Common myeloid progenitor, CD34-positive (primary cell): ENCODE data around the gene ANKS4B.
A peak's percentile ranks its signal among the peaks of the same experiment; 100 is the strongest.

Experiments used
- CTCF ChIA-PET: fragments of 350-600 bp; sonication (Branson Sonifier 250); formaldehyde crosslinking; loops from one replicate; lab custom pipeline; 2021; ENCODE audit warnings: antibody characterized with exemption; lab: Charles Lee
- POLR2A ChIA-PET: fragments of 350-600 bp; sonication (Branson Sonifier 250); formaldehyde crosslinking; loops from one replicate; lab custom pipeline; 2021; ENCODE audit warnings: antibody characterized with exemption; lab: Charles Lee
- DNase-seq, 3 donors: peaks; one replicate each; pipeline versions ENCODE4 v3.0.0 to v3.0.0-alpha.2; 2013
- H3K27ac ChIP-seq, 2 experiments: 1 replicate in 1 of 2; 2 replicates in 1 of 2; pipeline ENCODE4 v1.7.0; 2013; ENCODE audit warnings: inconsistent platforms in 2 of 2, low read length in 2 of 2, mild to moderate bottlenecking in 2 of 2, low read depth in 1 of 2, moderate library complexity in 1 of 2; ENCODE audit not compliant: severe bottlenecking in 2 of 2, insufficient read depth in 1 of 2, poor library complexity in 1 of 2
- H3K27me3 ChIP-seq, 5 experiments: replicated peaks in 2 of 5; 1 replicate in 3 of 5; 2 replicates in 2 of 5; pipeline versions ENCODE4 v1.6.1 to v1.7.0; 2013; ENCODE audit warnings: low read length in 4 of 5, mild to moderate bottlenecking in 2 of 5, moderate library complexity in 2 of 5, inconsistent platforms in 1 of 5; ENCODE audit not compliant: insufficient read depth in 5 of 5, control insufficient read depth in 4 of 5
- H3K36me3 ChIP-seq, 4 experiments: 1 replicate in 2 of 4; 2 replicates in 2 of 4; pipeline versions ENCODE4 v1.6.1 to v1.7.0; 2013; ENCODE audit warnings: low read length in 3 of 4, control low read depth in 1 of 4, mild to moderate bottlenecking in 1 of 4; ENCODE audit not compliant: control insufficient read depth in 4 of 4, insufficient read depth in 4 of 4
- H3K4me1 ChIP-seq, 4 experiments: 1 replicate in 3 of 4; 2 replicates in 1 of 4; pipeline versions ENCODE4 v1.6.1 to v1.7.1; 2013; ENCODE audit warnings: low read length in 3 of 4, mild to moderate bottlenecking in 3 of 4, control low read depth in 1 of 4, inconsistent platforms in 1 of 4, moderate library complexity in 1 of 4; ENCODE audit not compliant: control insufficient read depth in 4 of 4, insufficient read depth in 4 of 4; ENCODE audit errors: control extremely low read depth in 1 of 4
- H3K4me3 ChIP-seq, 7 experiments: 1 replicate in 4 of 7; 2 replicates in 3 of 7; pipeline versions ENCODE4 v1.5.1 to v1.7.0; 2013; ENCODE audit warnings: mild to moderate bottlenecking in 7 of 7, low read length in 6 of 7, moderate library complexity in 6 of 7, inconsistent platforms in 2 of 7, low read depth in 2 of 7, control low read depth in 1 of 7; ENCODE audit not compliant: insufficient read depth in 4 of 7, control insufficient read depth in 1 of 7; ENCODE audit errors: extremely low read depth in 1 of 7
- H3K9me3 ChIP-seq, 5 experiments: 1 replicate in 4 of 5; 2 replicates in 1 of 5; pipeline versions ENCODE4 v1.6.1 to v1.7.1; 2013; ENCODE audit warnings: low read length in 4 of 5, mild to moderate bottlenecking in 2 of 5, inconsistent platforms in 1 of 5, low read depth in 1 of 5, moderate library complexity in 1 of 5; ENCODE audit not compliant: control insufficient read depth in 4 of 5, insufficient read depth in 2 of 5; ENCODE audit errors: control extremely low read depth in 1 of 5
- WGBS: methylation state at CpG from one replicate; pipeline ENCODE4 v1.1.5; 2013; ENCODE audit not compliant: insufficient coverage; 5-methylcytosine and 5-hydroxymethylcytosine counted together

Gene ANKS4B

DNA sequence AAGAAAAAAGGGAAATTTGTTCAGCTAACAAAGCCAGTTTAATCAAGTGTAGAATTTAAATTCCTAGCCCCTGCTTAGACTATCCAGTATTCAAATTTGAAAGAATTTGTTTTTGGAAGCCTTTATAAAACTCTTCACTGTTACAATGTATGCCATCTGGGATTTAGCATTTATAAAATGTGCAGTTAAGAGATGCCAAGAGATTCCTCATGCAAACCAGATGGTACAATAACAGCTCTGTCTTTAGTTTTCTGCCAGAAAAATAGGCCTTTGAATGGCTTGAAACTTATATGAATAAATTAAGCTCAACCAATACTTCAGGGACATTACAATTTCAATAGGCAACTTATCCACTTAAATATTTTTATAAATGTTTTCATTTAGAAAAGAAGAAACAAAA lies 6.8 kb upstream of the ANKS4B start:
- Histone ChIP-seq H3K4me3 (no peak overlapping the region), H3K27me3 (peaks cover 2 to 16% (median 12%) of the 10 kb centered on the region in 5 experiments), H3K27ac (no peak overlapping the region), H3K4me1 (no peaks in the 10 kb centered on the region), H3K36me3 (no peaks in the 10 kb centered on the region), H3K9me3 (no peaks in the 10 kb centered on the region)
- ChIA-PET POLR2A (no interaction called here), CTCF (no interaction called here)
- DNase-seq: no peak

GRCh38 chr16:21227866-21228265 lies 5.6 kb upstream of the ANKS4B start:
- H3K27ac ChIP-seq: no peak overlapping the region

GRCh38 chr16:21228361-21228872 lies 5.1 kb upstream of the ANKS4B start:
- peaks cover 2 to 11% (median 10%) of the 10 kb centered on the region in 5 experiments for H3K27me3 ChIP-seq
- H3K27ac ChIP-seq: no peak overlapping the region
- CTCF ChIA-PET: no interaction called here
- no peaks in the 10 kb centered on the region for H3K4me1 ChIP-seq
- WGBS: 100% methylated on average over 1 of the region's 2 CpGs
- DNase-seq: no peak
- H3K4me3 ChIP-seq: no peak overlapping the region
- no peaks in the 10 kb centered on the region for H3K36me3 ChIP-seq
- POLR2A ChIA-PET: no interaction called here
- H3K9me3 ChIP-seq: no peaks in the 10 kb centered on the region

More at GRCh38 chr16:21227866-21228265, 5.6 kb upstream of the ANKS4B start:
- POLR2A ChIA-PET: no interaction called here
- DNase-seq: no peak
- Histone ChIP-seq H3K36me3 (no peaks in the 10 kb centered on the region), H3K4me1 (no peaks in the 10 kb centered on the region), H3K4me3 (no peak overlapping the region), H3K9me3 (no peaks in the 10 kb centered on the region), H3K27me3 (peaks cover 2 to 13% (median 11%) of the 10 kb centered on the region in 5 experiments)
- CTCF ChIA-PET: no interaction called here

DNA sequence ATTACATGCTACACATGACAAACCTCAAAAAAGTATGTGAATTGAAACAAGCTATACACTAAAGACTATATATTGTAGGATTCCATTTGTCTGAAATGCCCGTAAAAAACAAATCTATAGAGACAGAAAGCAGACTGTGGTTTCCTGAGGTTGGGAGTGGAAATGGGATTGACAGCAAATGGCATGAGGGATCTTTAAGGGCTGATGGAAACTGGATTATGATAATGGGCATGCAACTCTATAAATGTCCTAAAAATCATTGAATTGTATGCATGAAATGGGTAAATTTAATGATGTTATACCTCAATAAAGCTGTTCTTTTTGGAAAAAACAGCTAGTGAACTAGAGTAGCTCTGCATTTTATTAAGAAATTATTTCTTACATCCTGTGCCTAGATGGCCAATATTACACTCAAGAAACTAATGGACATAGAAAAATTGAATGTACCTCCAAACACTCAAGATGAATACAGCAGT lies 416 bp upstream of the ANKS4B start:
- ChIA-PET POLR2A (no interaction called here), CTCF (no interaction called here)
- H3K9me3 ChIP-seq: peaks cover 0 to 2% (median 0%) of the 10 kb centered on the region in 5 experiments
- 100% methylated on average over 1 of the region's 1 CpG for WGBS
- DNase-seq: no peak
- H3K27ac ChIP-seq: no peak overlapping the region
- H3K36me3 ChIP-seq: no peaks in the 10 kb centered on the region
- no peak overlapping the region for H3K4me3 ChIP-seq
- H3K27me3 ChIP-seq: peaks cover 0 to 9% (median 4%) of the 10 kb centered on the region in 5 experiments
- H3K4me1 ChIP-seq: no peaks in the 10 kb centered on the region

DNA sequence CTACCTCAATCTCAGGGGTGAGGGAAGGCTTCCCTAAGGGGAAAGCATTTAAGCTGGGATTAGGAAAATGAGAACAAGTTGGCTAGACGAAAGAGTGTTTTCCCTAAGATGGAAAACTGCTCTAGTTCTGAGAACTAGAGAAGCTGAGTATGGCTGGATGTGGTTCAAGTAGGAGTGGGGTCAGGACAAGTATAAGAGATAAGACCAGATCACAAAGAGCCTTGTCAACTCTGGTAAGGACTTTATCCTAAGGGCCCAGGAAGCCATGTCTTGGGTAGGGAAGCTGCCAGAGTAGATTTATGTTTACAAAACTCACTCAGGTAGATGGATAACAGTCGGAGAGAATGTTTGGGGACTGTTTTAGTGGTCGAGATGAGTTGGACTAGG lies 1.7 kb downstream of the ANKS4B start:
- H3K27me3 ChIP-seq: peaks cover 0 to 5% (median 0%) of the 10 kb centered on the region in 5 experiments
- no peak for DNase-seq
- POLR2A ChIA-PET: no interaction called here
- no peaks in the 10 kb centered on the region for H3K4me1 ChIP-seq
- H3K9me3 ChIP-seq: peaks cover 0 to 2% (median 0%) of the 10 kb centered on the region in 5 experiments
- no peak overlapping the region for H3K27ac ChIP-seq
- H3K36me3 ChIP-seq: no peaks in the 10 kb centered on the region
- WGBS: 85% methylated on average over 3 of the region's 3 CpGs
- CTCF ChIA-PET: no interaction called here
- no peak overlapping the region for H3K4me3 ChIP-seq

GRCh38 chr16:21236831-21237230 lies 3.3 kb downstream of the ANKS4B start:
- ChIA-PET POLR2A (interaction anchor here (0.7 kb wide), 1 partner anchor 1435 kb away, joined by 4 read pairs; no protein-coding TSS in a partner anchor), CTCF (no interaction called here)
- Histone ChIP-seq H3K27me3 (peaks cover 0 to 3% (median 0%) of the 10 kb centered on the region in 5 experiments), H3K9me3 (peaks cover 0 to 2% (median 0%) of the 10 kb centered on the region in 5 experiments), H3K4me3 (no peak overlapping the region), H3K36me3 (no peaks in the 10 kb centered on the region), H3K4me1 (no peaks in the 10 kb centered on the region), H3K27ac (no peak overlapping the region)
- 87% methylated on average over 4 of the region's 5 CpGs for WGBS
- DNase-seq: no peak

DNA sequence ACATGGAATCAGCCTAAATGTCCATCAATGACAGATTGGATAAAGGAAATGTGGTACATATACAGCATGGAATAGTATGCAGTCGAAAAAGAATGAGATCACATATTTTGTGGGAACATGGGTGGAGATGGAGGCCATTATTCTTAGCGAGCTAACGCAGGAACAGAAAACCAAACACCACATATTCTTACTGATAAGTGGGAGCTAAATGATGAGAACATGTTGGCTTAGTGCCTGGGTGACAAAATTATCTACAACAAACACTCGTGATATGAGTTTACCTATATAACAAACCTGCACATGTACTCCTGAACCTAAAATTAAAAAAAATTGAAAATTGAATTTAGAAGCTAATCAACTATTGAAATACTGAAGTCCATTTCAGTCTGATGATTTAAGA lies 6.1 kb downstream of the ANKS4B start:
- Histone ChIP-seq H3K4me1 (no peaks in the 10 kb centered on the region), H3K4me3 (no peak overlapping the region), H3K9me3 (peaks cover 0 to 2% (median 0%) of the 10 kb centered on the region in 5 experiments), H3K27ac (no peak overlapping the region), H3K36me3 (no peaks in the 10 kb centered on the region), H3K27me3 (peaks cover 0 to 6% (median 0%) of the 10 kb centered on the region in 5 experiments)
- WGBS: no CpG with 5 or more reads among the region's 4 CpGs
- CTCF ChIA-PET: no interaction called here
- POLR2A ChIA-PET: no interaction called here
- DNase-seq: peak in 1 of 3 donors; percentile 7
